Measurements from ENCODE around the gene MIF4GD. TPM values are rescaled to one million over a fixed set of nuclear protein-coding genes. Genes with fewer than 3 reads are reported as not detected.

Gene MIF4GD
- total and polyA plus RNA-seq, 9 of the 15 experiments (the other 6 are each of a cell fraction or from before 2014, with no cell fraction given) = 11.8 to 63.8 (median 28.1) TPM

- TF ChIP-seq, protein P1, sequence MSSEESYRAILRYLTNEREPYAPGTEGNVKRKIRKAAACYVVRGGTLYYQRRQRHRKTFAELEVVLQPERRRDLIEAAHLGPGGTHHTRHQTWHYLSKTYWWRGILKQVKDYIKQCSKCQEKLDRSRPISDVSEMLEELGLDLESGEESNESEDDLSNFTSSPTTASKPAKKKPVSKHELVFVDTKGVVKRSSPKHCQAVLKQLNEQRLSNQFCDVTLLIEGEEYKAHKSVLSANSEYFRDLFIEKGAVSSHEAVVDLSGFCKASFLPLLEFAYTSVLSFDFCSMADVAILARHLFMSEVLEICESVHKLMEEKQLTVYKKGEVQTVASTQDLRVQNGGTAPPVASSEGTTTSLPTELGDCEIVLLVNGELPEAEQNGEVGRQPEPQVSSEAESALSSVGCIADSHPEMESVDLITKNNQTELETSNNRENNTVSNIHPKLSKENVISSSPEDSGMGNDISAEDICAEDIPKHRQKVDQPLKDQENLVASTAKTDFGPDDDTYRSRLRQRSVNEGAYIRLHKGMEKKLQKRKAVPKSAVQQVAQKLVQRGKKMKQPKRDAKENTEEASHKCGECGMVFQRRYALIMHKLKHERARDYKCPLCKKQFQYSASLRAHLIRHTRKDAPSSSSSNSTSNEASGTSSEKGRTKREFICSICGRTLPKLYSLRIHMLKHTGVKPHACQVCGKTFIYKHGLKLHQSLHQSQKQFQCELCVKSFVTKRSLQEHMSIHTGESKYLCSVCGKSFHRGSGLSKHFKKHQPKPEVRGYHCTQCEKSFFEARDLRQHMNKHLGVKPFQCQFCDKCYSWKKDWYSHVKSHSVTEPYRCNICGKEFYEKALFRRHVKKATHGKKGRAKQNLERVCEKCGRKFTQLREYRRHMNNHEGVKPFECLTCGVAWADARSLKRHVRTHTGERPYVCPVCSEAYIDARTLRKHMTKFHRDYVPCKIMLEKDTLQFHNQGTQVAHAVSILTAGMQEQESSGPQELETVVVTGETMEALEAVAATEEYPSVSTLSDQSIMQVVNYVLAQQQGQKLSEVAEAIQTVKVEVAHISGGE (CRISPR knock-in tag; IDR thresholded peaks at IDR 0.05) = no peak
- TF ChIP-seq SMAD4 (CRISPR knock-in tag; conservative IDR thresholded peaks at IDR 0.05) (peak; percentile 98), PKNOX1 (IDR thresholded peaks at IDR 0.05) (peak; percentile 43; the same call in 1 of the 2 replicates), ATF6 (CRISPR knock-in tag; IDR thresholded peaks at IDR 0.05) (no peak), GABPB1 (CRISPR knock-in tag; IDR thresholded peaks at IDR 0.05) (no peak), SUPT5H (IDR thresholded peaks at IDR 0.05) (no peak), MEF2A (IDR thresholded peaks at IDR 0.05; ENCODE audit: control insufficient read depth, low read depth, low read length) (no peak), NR2C1 (IDR thresholded peaks at IDR 0.05) (no peak), NR2C1 (tag; IDR thresholded peaks at IDR 0.05) (0 out of 2 replicates have a peak, but pooled peaks have one; percentile 23), ATF3 (IDR thresholded peaks at IDR 0.05) (no peak; the same call in 1 of the 2 replicates), ATF3 (CRISPR knock-in tag; conservative IDR thresholded peaks at IDR 0.05) (no peak), DMBX1 (CRISPR knock-in tag; IDR thresholded peaks at IDR 0.05; ENCODE audit: borderline replicate concordance) (peak; percentile 38; the same call in 1 of the 2 replicates), ZNF347 (CRISPR knock-in tag; IDR thresholded peaks at IDR 0.05; ENCODE audit: low read depth) (no peak), TBP (optimal IDR thresholded peaks at IDR 0.05; ENCODE audit: low read depth, low read length) (no peak)
- TF ChIP-seq, protein P2, sequence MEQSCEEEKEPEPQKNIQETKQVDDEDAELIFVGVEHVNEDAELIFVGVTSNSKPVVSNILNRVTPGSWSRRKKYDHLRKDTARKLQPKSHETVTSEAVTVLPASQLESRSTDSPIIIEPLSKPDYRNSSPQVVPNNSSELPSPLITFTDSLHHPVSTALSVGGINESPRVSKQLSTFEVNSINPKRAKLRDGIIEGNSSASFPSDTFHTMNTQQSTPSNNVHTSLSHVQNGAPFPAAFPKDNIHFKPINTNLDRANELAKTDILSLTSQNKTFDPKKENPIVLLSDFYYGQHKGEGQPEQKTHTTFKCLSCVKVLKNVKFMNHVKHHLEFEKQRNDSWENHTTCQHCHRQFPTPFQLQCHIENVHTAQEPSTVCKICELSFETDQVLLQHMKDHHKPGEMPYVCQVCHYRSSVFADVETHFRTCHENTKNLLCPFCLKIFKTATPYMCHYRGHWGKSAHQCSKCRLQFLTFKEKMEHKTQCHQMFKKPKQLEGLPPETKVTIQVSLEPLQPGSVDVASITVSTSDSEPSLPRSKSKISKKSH (CRISPR knock-in tag; IDR thresholded peaks at IDR 0.05) = no peak
Measured at GRCh38 chr17:75301502-75302206, 30.6 kb upstream of the MIF4GD start (continued).

Measured in K562 (cell line).